GM18868 (cell line): ENCODE data around the gene SGF29.
A peak's percentile ranks its signal among the peaks of the same experiment; 100 is the strongest.
"Not testable (repeated sequence)": the region's sequence is repeated elsewhere in the genome, so short reads cannot be mapped to it uniquely, and the experiment has no call there.

Experiments used
- ATAC-seq: cut with Tn5 transposase; IDR thresholded peaks from one replicate; pipeline ENCODE4 v1.9.1; 2021; ENCODE audit warnings: mild to moderate bottlenecking, moderate library complexity; ENCODE audit not compliant: unreplicated experiment

The SGF29 gene

DNA sequence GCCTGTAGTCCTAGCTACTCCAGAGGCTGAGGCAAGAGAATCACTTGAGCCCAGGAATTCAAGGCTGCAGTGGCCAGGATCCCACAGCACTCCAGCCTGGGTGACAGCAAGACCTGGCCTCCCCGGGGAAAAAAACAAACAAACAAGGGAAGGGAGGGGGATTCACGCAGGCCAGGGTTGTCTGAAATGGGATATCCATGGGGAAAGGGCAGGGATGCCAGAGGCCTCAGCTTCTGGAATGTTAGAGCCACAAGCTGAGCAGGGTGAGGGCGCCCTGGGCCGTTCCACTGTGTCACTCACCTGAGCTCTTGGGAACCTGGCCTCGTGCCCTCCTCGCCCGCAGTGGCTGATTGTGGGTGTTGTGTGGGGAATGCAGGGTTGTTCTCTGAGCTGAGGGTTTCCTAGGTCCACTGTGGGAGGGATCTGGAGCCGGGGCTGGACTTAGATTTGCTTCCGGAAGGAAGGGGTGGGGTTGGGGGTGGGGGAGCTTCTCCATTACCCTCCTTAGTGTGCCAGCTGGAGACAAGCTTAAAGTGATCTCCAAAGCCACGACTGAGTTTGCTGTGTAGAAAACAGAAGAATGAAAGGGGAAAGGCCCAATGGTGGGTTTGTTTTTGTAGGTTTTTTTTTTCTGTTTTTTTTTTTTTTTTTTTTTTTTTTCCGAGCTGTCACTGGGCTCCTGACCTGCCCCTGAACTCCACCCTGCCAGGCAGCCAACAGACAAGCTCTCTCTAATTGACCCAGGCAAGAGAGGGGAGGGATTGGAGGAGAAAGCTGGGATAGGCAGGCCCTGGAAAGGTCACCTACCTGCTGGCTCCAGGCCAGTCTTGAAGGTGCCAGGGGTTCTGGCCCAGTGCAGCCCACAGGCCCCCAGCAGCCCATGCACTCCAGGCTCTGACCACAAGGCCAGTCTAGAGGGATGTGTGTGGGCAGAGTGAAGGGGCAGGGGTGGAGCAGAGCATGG lies 56.2 kb downstream of the SGF29 start, which contains the start of gene SULT1A1:
SULT1A1 (minus strand) TSS at position 414 of the 964 bp plus-strand sequence. CDS start 1,189 bp downstream, outside the sequence.
- no peak for ATAC-seq

DNA sequence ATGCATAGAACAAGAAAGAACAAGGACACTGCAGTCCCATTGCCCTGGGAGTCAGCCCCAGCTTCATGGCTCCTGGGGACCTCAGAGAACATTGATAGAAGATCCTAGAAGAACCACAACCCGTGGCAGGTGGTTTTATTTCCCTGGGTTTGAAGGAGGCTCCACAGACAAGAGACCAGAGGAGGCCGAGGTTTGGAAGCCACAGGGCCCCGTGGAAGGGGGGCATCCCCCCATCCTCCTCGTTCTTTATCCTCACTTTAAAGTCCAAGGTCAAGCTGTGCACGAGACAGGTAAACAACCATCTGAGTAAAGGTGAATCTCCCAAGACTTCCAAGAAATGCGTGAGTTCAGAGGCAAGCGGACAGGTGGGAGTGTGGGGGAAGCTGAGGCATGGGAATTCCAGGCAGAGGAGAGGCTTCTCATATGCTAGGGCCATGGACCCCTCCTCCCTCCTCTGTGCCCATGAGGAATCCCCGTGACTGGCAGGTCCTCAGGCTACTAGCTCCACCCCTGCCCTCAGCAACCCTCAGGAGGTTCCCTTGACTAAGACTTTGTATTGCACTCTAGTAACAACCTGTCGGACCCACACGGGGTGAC lies 57.0 kb downstream of the SGF29 start:
- no peak for ATAC-seq

DNA sequence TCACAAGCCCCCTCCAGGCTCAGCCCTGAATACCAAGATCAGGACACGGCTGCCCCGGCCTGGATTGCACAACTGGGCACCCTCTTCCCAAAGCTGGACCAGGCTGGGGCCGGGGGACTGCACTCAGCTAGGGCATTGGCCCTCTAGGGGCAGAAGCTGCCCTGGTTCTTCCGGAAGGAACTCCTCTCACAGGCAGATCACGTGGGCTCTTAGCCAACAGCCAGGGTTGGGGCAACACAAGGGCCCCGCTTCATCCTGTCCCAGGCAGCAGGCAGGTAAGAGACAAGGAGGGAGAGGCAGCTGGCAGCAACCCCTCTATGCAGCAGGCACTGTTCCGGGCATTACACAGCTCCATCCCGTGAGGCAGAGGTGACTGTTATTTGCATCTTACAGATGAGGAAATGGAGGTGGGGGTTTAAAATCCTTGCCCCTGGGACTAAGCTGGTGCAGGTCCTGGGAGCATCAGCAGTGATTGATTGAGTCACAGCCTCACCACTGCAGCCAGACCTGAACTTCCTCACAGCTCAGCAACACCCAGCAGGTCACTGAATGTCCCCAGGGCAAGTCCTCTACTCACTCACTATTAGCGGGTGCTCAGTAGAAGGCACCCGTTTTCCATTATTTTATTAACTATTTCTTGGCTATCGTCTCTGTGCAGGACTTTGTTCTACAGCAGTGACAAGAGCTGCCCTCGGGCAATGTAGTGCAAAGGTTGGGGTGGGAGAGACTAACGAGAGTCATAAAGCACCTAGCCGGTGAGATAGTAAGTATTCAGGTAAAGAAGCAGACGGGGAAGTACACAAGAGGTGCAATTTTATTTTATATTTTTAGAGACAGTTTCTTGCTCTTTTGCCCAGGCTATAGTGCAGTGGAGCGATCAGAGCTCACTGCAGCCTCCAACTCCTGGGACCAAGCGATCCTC lies 58.9 kb downstream of the SGF29 start:
- ATAC-seq: peak; percentile 69

DNA sequence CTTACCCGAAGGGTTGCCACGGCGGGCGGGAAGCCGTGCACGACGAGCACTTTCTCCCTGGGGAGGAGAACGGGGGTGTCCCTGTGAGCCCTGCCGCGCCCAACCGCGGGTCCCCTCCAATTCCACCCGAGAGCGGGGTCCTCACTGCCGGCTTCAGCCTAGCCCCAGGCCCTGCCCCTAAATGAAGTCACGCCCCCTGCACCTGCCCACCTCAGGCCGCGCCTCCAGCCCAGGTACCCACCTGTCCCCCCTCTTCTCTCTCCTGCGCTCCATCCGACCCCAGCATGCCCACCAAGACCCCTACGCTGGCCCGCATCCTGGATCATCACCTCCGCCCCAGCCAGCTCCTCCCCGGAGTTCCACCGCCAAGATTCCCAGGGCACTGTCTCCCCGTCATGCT lies 60.2 kb downstream of the SGF29 start:
- ATAC-seq: not testable (repeated sequence)

DNA sequence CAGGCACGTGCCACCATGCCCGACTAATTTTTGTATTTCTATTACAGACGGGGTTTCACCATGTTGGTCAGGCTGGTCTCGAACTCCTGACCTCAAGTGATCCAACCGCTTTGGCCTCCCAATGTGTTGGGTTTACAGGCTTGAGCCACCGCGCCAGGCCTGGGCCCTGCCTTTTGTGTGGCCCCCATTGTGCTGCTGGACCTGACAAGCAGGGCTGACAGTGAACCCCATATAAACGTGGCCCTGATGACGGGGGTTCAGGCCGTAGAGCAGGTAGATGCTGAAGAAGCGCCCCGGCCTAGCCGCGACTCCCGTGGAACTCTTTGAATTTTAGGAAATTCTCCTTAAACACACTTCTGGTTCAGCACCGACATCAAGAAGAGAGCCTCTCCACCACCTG lies 60.8 kb downstream of the SGF29 start:
- not testable (repeated sequence) for ATAC-seq

DNA sequence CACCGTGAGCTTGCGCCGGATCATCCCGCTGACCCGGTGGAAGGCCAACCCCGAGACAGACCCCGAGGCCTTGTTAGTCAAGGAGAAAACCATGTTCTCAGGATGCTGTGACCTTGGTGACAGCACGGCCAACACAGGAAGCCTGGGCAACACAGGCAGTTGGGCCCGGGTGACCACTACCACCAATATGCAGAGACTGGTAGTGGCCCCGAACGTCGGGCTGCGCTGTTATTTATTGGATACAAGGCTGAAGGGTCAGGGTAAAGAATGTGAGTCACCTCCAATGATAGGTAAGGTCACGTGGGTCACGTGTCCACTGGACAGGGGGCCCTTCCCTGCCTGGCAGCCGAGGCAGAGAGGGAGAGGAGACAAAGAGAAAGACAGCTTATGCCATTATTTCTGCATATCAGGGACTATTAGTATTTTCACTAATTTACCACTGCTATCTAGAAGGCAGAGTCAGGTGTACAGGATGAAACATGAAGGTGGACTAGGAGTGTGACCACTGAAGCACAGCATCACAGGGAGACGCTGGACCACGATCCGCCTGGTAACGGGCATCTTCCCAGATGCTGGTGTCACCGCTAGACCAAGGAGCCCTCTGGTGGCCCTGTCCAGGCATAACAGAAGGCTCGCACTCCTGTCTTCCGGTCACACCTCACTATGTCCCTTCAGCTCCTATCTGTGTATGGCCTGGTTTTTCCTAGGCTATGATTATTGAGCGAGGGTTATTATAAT lies 61.9 kb downstream of the SGF29 start:
- not testable (repeated sequence) for ATAC-seq

DNA sequence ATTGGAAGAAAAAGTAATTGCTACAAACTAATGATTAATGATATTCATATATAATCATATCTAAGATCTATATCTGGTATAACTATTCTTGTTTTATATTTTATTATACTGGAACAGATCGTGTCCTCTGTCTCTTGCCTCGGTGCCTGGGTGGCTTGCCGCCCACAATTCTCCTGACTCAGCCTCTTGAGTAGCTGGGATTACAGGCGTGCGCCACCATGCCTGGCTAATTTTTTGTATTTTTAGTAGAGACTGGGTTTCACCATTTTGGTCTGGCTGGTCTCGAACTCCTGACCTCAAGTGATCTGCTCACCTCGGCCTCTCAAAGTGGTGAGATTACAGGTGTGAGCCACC lies 62.5 kb downstream of the SGF29 start:
- ATAC-seq: not testable (repeated sequence)

DNA sequence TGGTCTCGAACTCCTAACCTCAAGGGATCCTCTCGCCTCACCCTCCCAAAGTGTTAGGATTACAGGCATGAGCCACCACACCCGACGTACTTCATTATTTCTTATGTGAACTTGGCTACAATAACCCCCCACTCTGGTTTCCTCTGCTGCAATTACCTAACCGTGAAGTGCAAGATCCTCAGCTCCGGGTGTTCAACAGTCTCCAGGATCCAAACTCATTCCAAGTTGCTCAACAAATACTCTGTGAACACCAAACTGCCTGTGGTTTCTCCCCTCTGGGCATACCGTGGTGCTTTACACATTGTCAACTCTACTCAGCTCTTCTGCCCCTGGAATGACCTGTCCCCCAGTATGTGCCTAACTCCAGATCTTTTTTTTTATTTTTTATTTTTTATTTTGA lies 62.9 kb downstream of the SGF29 start:
- no peak for ATAC-seq

DNA sequence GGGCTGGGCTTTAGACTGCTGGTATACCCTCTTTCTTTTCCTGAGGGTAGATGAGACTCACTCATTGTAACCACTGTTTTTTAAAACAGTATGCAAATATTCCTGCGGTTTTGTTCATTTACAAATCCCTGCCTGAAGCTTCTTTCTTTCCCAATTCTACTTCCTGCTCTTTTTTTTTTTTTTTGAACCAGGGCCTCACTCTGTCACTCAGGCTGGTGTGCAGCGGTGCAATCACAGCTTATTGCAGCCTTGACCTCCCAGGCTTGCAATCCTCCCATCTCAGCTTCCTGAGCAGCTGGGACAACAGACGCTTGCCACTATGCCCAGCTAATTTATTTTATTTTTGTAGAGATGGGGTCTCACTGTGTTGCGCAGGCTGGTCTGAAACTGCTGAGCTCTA lies 64.2 kb downstream of the SGF29 start:
- no peak for ATAC-seq

DNA sequence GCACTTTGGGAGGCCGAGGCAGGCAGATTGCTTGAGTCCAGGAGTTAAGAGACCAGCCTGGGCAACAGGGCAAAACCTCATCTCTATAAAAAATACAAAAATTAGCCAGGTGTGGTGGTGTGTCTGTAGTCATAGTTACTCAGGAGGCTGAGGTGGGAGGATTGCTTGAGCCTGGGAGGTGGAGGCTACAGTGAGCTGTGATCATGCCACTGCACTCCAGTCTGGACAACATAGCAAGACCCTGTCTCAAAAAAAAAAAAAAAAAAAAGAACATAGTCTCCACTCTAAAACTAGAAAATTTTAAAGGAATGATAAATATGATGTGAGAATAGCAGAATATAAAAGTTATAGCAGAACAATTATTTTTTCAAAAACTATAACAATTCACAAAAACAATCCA lies 66.6 kb downstream of the SGF29 start:
- ATAC-seq: not testable (repeated sequence)

DNA sequence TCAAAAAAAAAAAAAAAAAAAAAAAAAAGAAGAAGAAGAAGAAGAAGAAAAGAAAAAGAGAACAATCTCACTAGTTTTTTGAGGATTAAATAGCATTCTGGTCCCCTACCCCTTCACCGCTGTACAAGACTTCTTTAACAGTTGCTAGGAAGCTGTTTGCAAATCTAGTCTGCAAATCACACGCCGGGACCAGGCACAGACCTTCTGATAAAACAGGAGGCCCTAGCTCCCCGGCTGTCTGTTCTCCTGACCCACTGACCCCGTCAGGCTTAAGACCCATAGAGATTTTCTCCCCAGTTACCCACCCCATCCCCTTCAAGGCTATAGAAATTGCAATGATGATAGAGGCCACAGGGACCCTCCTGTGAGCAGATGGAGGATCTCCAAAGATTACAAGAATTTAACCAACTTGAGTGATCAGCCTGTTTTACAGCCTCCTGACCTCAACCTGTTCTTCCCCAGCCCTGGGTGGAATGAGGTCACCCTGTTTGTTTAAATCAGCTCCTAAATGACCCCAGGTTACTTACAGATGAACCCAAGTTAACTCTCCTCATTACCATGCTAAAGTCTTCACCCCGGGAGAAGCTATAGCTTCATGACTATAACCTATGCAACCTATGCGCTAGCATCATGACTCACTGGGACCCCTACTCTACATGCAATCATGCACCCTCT lies 67.9 kb downstream of the SGF29 start:
- no peak for ATAC-seq

DNA sequence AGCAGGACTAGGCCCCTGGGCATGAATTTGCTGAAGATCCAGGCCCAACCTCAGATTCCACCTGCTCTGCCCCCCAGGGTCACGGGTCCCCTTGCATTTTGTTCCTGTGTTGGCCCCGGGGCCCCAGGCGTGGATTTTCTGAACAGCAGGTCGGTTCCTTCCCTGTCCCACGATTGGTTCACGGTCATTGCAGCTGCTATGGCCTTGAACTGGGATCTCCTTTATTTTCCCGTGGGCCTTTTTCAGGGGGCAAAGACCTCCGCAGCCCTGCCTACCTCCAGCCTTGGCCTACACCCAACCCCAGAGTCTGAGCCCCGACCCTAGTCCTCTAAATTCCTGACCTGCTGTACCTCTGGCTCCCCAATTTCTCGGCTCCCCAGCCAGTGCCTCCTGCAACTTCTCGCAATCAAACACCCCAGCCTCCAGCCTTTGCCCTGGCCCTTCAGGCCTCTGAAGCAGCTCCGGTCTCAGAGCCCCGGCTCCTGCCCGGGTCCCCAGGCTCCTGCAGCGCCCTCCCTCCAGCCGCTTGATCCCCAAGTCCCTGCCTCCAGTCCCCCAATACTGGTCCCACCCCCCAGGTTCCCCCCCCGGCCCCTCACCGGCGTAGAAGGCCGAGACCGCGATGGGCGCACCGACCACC lies 68.9 kb downstream of the SGF29 start:
- ATAC-seq: not testable (repeated sequence)

DNA sequence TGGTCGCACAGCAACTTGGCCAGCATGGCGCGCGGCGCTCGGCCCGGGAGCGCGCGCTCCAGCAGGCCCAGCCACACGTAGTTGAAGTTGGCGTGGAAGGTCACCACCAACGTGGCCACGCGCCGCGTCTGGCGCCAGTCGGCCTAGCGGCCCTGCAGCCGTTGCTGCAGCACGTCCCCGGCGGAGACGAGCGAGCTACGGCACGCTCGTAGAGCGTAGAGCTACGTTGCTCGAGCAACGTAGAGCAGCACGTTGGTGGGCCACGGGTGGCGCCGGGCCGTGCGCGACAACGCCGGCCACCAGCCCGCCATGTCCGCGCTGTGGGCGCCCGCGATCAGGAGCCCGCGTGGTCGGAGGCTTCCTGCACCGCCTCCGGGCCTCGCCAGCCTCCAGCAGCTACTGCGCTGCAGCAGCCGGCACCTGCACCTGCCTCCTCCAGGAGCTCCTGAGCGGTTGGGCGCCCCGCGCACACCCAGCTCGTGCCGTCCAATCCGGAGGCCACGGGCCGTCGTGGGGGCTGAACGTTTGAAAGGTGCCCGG lies 69.5 kb downstream of the SGF29 start:
- no peak for ATAC-seq

DNA sequence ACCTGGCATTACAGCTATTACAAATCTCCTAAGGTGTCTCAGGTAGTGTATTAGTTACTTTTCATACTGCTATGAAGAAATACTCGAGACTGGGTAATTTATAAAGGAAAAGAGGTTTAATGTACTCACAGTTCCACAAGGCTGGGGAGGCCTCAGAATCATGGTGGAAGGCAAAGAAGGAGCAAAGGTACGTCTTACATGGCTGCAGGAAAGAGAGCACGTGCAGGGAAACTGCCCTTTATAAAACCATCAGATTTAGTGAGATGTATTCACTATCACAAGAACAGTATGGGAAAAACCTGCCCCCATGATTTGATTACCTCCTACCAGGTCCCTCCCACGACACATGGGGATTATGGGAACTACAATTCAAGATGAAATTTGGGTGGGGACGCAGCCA lies 77.2 kb downstream of the SGF29 start:
- ATAC-seq: not testable (repeated sequence)

DNA sequence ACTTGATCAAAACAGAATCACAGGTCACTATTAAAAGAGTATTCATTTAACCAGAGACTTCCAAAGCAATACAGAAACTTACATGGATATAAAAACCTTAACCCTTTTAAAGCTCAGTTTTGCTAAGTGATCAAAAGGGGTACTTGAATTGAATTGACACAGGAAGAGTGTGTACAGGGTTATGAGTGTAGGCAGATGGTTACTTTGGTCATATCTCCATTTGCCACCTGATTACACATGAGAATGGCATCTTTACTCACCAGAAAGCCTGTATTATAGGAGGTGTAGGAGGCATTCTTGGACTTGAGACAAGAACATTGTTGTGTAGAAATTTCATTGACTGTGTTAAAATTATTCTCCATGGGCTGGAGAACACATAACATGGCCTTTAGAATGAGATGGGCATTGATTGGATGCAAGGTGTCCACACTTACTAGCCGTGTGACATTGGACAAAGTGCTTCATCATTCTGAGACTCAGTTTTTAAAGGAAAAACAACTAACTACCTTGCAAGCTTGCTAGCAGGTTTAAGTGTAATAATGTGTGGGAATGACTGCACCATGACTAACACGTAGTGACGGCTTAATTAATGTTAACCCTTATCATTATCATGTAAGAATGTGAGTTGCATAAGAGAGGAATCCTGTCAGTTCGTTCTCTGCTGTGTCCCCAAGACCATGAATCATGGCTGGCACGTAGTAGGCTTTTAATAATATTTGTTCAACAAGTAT lies 82.5 kb downstream of the SGF29 start:
- not testable (repeated sequence) for ATAC-seq

DNA sequence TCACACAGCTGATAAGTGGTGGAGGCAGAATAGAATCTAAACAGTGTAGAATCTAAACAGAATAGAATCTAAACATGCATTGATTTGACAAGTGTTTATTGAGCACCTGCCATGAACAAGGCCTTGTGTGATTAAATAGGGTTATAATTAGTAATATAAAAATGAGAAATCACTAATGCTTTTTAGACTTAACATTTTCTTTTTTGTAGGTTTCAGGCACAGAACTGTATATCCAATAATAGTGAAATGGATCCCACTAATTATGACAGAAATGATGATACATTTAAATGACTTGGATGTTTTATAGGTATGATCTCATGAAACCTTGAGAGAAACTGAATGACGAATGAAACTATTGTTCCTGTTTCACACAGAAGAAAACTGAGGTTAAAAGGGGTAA lies 84.0 kb downstream of the SGF29 start, which contains the start of gene NPIPB8:
NPIPB8 (plus strand) TSS at position 301 of the 400 bp plus-strand sequence. CDS start 296 bp downstream, outside the sequence.
- ATAC-seq: not testable (repeated sequence)

DNA sequence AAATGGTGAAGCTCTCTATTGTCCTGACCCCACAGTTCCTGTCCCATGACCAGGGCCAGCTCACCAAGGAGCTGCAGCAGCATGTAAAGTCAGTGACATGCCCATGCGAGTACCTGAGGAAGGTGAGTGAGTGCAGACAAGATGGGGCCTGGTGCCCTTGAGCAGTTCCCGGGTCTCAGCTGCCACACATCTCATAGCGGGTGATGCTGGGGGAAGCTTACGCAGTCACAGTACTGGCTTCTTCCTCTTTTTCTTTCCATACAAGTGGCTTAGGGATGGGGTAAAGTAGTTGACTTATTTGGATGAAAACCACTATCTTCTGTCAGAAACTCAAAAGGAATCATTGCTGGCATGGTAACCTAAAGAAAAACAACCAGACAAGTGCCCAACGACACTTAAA lies 84.6 kb downstream of the SGF29 start:
- not testable (repeated sequence) for ATAC-seq

DNA sequence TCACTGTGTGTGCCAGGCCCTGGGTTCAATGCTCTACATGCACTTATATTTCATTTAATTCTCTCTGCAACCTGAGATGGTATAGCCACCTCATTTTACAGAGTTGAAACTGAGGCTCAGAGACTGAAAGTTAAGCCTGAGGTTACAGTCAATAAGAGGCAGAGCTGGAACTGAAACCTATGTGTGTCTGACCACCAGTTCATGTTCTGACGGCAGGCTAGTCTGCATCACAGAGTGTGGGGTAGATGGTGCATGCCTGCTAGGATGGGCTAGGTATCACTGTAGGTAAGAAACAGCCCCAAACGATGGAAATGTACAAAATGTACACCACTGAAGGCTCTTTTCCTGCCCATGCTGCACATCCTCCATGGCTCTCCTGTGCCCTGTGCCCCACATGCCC lies 86.2 kb downstream of the SGF29 start:
- ATAC-seq: not testable (repeated sequence)
